Karpas-422 (cell line): Measurements from ENCODE around the gene PID1. TPM values are rescaled to one million over a fixed set of nuclear protein-coding genes. Genes with fewer than 3 reads are reported as not detected.

Source experiments
- DNase-seq: peaks from one replicate; pipeline ENCODE4 v3.0.0-alpha.2; 2015
- H2AFZ ChIP-seq: fragments of 200-600 bp; sonication (generic); 2 replicates; pipeline ENCODE4 v1.6.1; 2014; ENCODE audit warnings: antibody characterized with exemption, low read length, mixed read lengths
- H3K27ac ChIP-seq: fragments of 200-600 bp; sonication (generic); 2 replicates; pipeline ENCODE4 v1.5.1; 2014; ENCODE audit warnings: mild to moderate bottlenecking, low read length, moderate library complexity
- H3K27me3 ChIP-seq: fragments of 200-600 bp; sonication (generic); 2 replicates; pipeline ENCODE4 v1.6.1; 2014; ENCODE audit warnings: low read length, mixed read lengths
- H3K36me3 ChIP-seq: fragments of 200-600 bp; sonication (generic); 2 replicates; pipeline ENCODE4 v1.6.1; 2014; ENCODE audit warnings: low read length, mixed read lengths; ENCODE audit not compliant: insufficient read depth
- H3K4me1 ChIP-seq: fragments of 200-600 bp; sonication (generic); 2 replicates; pipeline ENCODE4 v1.6.1; 2014; ENCODE audit warnings: mild to moderate bottlenecking, low read length, mixed read lengths
- H3K4me2 ChIP-seq: fragments of 200-600 bp; sonication (generic); 2 replicates; pipeline ENCODE4 v1.6.1; 2014; ENCODE audit warnings: low read length, low read depth, mild to moderate bottlenecking; ENCODE audit not compliant: poor library complexity, severe bottlenecking
- H3K4me3 ChIP-seq: fragments of 200-600 bp; sonication (generic); 2 replicates; pipeline ENCODE4 v1.5.1; 2014; ENCODE audit warnings: mild to moderate bottlenecking, antibody characterized with exemption, low read length, mixed read lengths
- H3K79me2 ChIP-seq: fragments of 200-600 bp; sonication (generic); 2 replicates; pipeline ENCODE4 v1.6.1; 2014; ENCODE audit warnings: mild to moderate bottlenecking, low read length, mixed read lengths
- H3K9ac ChIP-seq: fragments of 200-600 bp; sonication (generic); 2 replicates; pipeline ENCODE4 v1.6.0; 2014; ENCODE audit warnings: low read length
- H3K9me2 ChIP-seq: fragments of 200-600 bp; sonication (generic), shearing (Covaris generic); replicated peaks from 2 replicates; pipeline ENCODE4 v1.6.0; 2014; ENCODE audit warnings: mild to moderate bottlenecking, low read length, moderate library complexity; ENCODE audit not compliant: insufficient read depth
- H3K9me3 ChIP-seq: fragments of 300-700, 200-600 bp; sonication (generic); 2 replicates; pipeline ENCODE4 v1.6.1; 2014; ENCODE audit warnings: low read length, mixed read lengths
- H4K20me1 ChIP-seq: fragments of 200-600 bp; sonication (generic); 2 replicates; pipeline ENCODE4 v1.6.1; 2014; ENCODE audit warnings: mild to moderate bottlenecking, antibody characterized with exemption, low read length, low read depth; ENCODE audit not compliant: insufficient read depth
- total RNA-seq: library from RNA; depleted of rRNA; stranded (reverse); fragments of >200 nt; shearing (Covaris generic); gene quantifications from 2 replicates; pipeline ENCODE4 v1.2.3, GENCODE V29; 2014; ENCODE audit warnings: low replicate concordance

PID1 gene
- total RNA-seq, 1 experiment from 2014 or later = not detected

- Histone ChIP-seq H2AFZ (no peak overlapping the region), H3K79me2 (no peaks in the 10 kb centered on the region), H3K9ac (no peak overlapping the region), H3K27ac (no peak overlapping the region), H3K9me3 (no peaks in the 10 kb centered on the region), H3K27me3 (no peaks in the 10 kb centered on the region), H3K36me3 (no peaks in the 10 kb centered on the region), H3K4me2 (no peak overlapping the region), H3K9me2 (no peaks in the 10 kb centered on the region), H3K4me1 (no peaks in the 10 kb centered on the region), H4K20me1 (no peaks in the 10 kb centered on the region), H3K4me3 (no peak overlapping the region)
- DNase-seq = no peak
Observed at GRCh38 chr2:229254206-229254605, 16.9 kb downstream of the PID1 start.

DNA sequence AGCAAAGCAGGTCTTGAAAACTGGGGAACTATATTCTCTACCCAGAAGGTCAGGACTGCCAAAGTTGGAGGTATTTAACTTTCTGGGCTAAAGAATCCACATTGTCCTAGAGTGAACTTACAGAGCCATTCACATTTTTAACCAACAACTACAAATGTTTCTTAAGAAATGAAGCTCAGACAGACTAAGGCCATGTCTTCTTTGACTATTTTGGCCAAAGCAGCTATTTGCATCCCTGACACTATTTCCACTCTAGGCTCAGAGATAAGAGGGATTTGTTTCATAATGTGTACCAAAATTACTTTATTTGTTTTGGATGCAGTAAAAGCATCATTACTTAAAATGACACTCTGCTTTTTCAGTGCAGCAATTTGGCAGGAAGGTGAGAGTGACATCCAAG is 18.1 kb downstream of the PID1 start:
- Histone ChIP-seq H3K4me3 (no peak overlapping the region), H3K36me3 (no peaks in the 10 kb centered on the region), H3K9me2 (no peaks in the 10 kb centered on the region), H3K4me2 (no peak overlapping the region), H3K9ac (no peak overlapping the region), H3K4me1 (no peaks in the 10 kb centered on the region), H3K9me3 (no peaks in the 10 kb centered on the region), H3K79me2 (no peaks in the 10 kb centered on the region), H3K27me3 (no peaks in the 10 kb centered on the region), H4K20me1 (no peaks in the 10 kb centered on the region), H2AFZ (no peak overlapping the region), H3K27ac (no peak overlapping the region)
- no peak for DNase-seq

- H4K20me1 ChIP-seq = no peaks in the 10 kb centered on the region
- H3K27ac ChIP-seq = no peak overlapping the region
- H3K27me3 ChIP-seq = no peaks in the 10 kb centered on the region
- H3K36me3 ChIP-seq = no peaks in the 10 kb centered on the region
- H3K4me1 ChIP-seq = no peaks in the 10 kb centered on the region
- no peak overlapping the region for H3K4me3 ChIP-seq
- H3K9me3 ChIP-seq = no peaks in the 10 kb centered on the region
- no peak overlapping the region for H2AFZ ChIP-seq
- no peak overlapping the region for H3K4me2 ChIP-seq
- H3K79me2 ChIP-seq = no peaks in the 10 kb centered on the region
- H3K9me2 ChIP-seq = no peaks in the 10 kb centered on the region
- no peak overlapping the region for H3K9ac ChIP-seq
- no peak for DNase-seq
Observed at GRCh38 chr2:229252280-229252679, 18.8 kb downstream of the PID1 start.

- H3K79me2 ChIP-seq = no peaks in the 10 kb centered on the region
- H3K9me3 ChIP-seq = no peaks in the 10 kb centered on the region
- H3K9me2 ChIP-seq = no peaks in the 10 kb centered on the region
- H4K20me1 ChIP-seq = no peaks in the 10 kb centered on the region
- H3K4me1 ChIP-seq = no peaks in the 10 kb centered on the region
- DNase-seq = no peak
- no peak overlapping the region for H3K4me2 ChIP-seq
- no peaks in the 10 kb centered on the region for H3K36me3 ChIP-seq
- H3K27me3 ChIP-seq = no peaks in the 10 kb centered on the region
- H3K9ac ChIP-seq = no peak overlapping the region
- H3K27ac ChIP-seq = no peak overlapping the region
- no peak overlapping the region for H3K4me3 ChIP-seq
- H2AFZ ChIP-seq = no peak overlapping the region
Observed at GRCh38 chr2:229249536-229249935, 21.6 kb downstream of the PID1 start.

DNA sequence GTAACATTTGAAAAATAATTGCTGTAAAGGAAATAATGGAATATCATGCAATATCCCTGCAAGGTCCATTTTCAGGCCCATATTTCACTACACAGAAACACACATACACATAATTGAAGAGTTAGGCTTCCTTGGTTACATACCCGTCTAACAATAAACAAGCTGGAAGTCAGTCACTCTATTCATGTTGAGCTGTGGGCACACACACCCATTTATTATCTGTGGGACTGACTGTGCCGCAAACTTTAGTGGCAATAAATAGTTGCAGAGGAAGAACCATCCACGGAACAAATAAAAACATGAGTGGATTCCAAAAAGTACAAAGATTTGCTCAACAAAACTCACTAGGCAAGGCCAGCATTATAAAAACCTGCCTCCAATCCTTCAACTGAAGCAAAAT is 24.8 kb downstream of the PID1 start:
- Histone ChIP-seq H3K9me2 (no peaks in the 10 kb centered on the region), H4K20me1 (no peaks in the 10 kb centered on the region)
- no peak for DNase-seq

DNA sequence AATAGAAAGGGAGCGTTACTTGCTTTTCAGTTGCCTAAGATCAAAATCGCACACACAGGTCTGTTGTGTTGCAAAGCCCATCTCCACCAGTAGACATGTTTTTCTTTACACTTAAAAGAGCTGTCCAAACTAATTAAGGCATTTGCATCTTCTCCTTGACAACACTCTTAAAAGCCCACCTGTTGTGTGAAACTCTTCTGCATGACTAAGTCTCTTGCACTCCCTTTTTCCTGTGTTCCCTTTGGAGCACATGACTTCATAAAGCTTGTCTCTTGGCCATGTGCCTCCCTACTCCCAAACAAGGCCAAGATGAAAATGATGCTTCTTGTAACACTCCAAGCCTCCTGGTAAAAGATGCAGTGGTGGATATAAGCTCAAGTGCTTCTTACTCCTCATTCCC is 26.1 kb downstream of the PID1 start:
- no peaks in the 10 kb centered on the region for H4K20me1 ChIP-seq
- no peak for DNase-seq
- no peaks in the 10 kb centered on the region for H3K9me2 ChIP-seq
- H3K79me2 ChIP-seq = no peaks in the 10 kb centered on the region
- no peaks in the 10 kb centered on the region for H3K9me3 ChIP-seq
- H3K27ac ChIP-seq = no peak overlapping the region
- H3K27me3 ChIP-seq = no peaks in the 10 kb centered on the region
- H3K4me1 ChIP-seq = no peaks in the 10 kb centered on the region
- no peak overlapping the region for H3K4me2 ChIP-seq
- H3K9ac ChIP-seq = no peak overlapping the region
- H3K36me3 ChIP-seq = no peaks in the 10 kb centered on the region
- H3K4me3 ChIP-seq = no peak overlapping the region
- H2AFZ ChIP-seq = no peak overlapping the region

More for the DNA sequence above, 24.8 kb downstream of the PID1 start:
- Histone ChIP-seq H3K9me3 (no peaks in the 10 kb centered on the region), H3K4me1 (no peaks in the 10 kb centered on the region), H3K4me3 (no peak overlapping the region), H3K4me2 (no peak overlapping the region), H3K27ac (no peak overlapping the region), H2AFZ (no peak overlapping the region), H3K27me3 (no peaks in the 10 kb centered on the region), H3K9ac (no peak overlapping the region), H3K36me3 (no peaks in the 10 kb centered on the region), H3K79me2 (no peaks in the 10 kb centered on the region)

DNA sequence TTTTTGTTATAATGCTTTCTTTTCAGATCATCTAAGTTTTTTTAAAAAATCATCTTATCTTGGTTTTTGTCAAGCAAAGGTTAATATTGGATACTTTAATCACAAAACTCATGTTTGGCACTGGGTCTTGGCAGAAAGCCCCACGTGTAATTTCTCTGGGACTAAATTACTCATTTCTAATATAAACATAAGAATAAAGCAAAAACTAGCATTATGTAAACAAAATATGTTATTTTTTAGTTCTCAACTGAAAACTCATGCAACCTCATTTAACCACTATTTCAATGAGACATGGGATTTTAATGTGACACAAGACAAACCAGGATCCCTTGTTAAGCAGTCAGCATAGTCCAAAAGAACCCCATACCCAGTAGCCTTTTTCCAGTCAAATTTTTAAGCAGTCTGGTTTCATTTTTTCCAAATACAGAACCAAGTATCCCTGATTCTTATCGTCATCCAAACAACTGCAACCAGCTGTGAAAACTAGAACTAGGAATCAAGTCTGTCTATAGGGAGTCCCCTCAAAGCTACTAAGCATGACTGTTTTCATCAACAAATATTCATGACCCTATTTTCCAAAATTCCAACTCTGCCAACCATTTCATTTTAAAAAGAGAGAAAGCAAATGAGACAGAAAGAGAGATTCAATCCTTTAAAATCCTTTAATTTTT is 27.1 kb downstream of the PID1 start:
- no peak for DNase-seq
- Histone ChIP-seq H3K27ac (no peak overlapping the region), H2AFZ (no peak overlapping the region), H3K4me3 (no peak overlapping the region), H3K9ac (no peak overlapping the region), H4K20me1 (no peaks in the 10 kb centered on the region), H3K36me3 (no peaks in the 10 kb centered on the region), H3K4me1 (no peaks in the 10 kb centered on the region), H3K4me2 (no peak overlapping the region), H3K9me3 (no peaks in the 10 kb centered on the region), H3K79me2 (no peaks in the 10 kb centered on the region), H3K27me3 (no peaks in the 10 kb centered on the region), H3K9me2 (no peaks in the 10 kb centered on the region)

- Histone ChIP-seq H3K9ac (no peak overlapping the region), H3K4me3 (no peak overlapping the region), H3K79me2 (no peaks in the 10 kb centered on the region), H3K9me3 (no peaks in the 10 kb centered on the region), H3K9me2 (no peaks in the 10 kb centered on the region), H4K20me1 (no peaks in the 10 kb centered on the region), H3K27me3 (no peaks in the 10 kb centered on the region), H3K36me3 (no peaks in the 10 kb centered on the region), H3K4me2 (no peak overlapping the region), H3K27ac (no peak overlapping the region), H3K4me1 (no peaks in the 10 kb centered on the region), H2AFZ (no peak overlapping the region)
- DNase-seq = no peak
Observed at GRCh38 chr2:229240984-229241491, 30.0 kb downstream of the PID1 start.
